Left colon (tissue), 2 donors: ENCODE data around the gene RDH8. TPM values are rescaled to one million over a fixed set of nuclear protein-coding genes. Genes with fewer than 3 reads are reported as not detected.

Experiments used
- microRNA-seq, 2 donors: library from miRNA; unstranded; fragments of <30 nt; microRNA quantifications; one replicate each; pipeline versions ENCODE4 v1.1.0 to v1.2.0, GENCODE V29; 2020
- total RNA-seq, 2 donors: library from RNA; stranded (reverse); fragmentation: NEBNext Ultra II Directional; extraction: Animal tissue kit (Norgen Biotek cat#: 25700); gene quantifications; one replicate each; pipeline ENCODE4 v1.2.1, GENCODE V29; 2021
- donor health status: DM: no; HTN: no; CAD: no.
- donor health status: DM: yes; HTN: yes; CAD: no.

The RDH8 gene
- total RNA-seq, 2 donors from 2014 or later, result not detected

Small RNA genes lying within 50 kb of the gene (microRNA-seq; reads per million reads assigned to microRNA genes)
- gene MIR5589, result 0 to 0.53 reads per million in 2 donors

Other genes starting within 250 kb of the RDH8 start
- 10 to 100 TPM; 10.2 to 11.9 TPM for gene ZNF846, start 244.7 kb upstream of the RDH8 start, total RNA-seq
- gene FBXL12, start 194.4 kb upstream of the RDH8 start, total RNA-seq, result 10 to 100 TPM; 26.5 to 31.1 TPM
- gene UBL5, start 185.6 kb upstream of the RDH8 start, total RNA-seq, result 100 to 1,000 TPM; 280 to 315 TPM
- 10 to 100 TPM; 44.3 to 48.2 TPM for gene PIN1, start 178.2 kb upstream of the RDH8 start, total RNA-seq
- gene OLFM2, start 77.0 kb upstream of the RDH8 start, total RNA-seq, result 1 to 10 TPM; 1.6 to 1.9 TPM
- 1 to 10 TPM; 2.9 to 4.0 TPM for gene COL5A3, start 3.0 kb upstream of the RDH8 start, total RNA-seq
- 10 to 100 TPM; 18.3 to 27.9 TPM for gene SHFL, start 72.8 kb downstream of the RDH8 start, total RNA-seq
- gene ANGPTL6, start 89.2 kb downstream of the RDH8 start, total RNA-seq, result under 1 TPM; 0.24 to 0.31 TPM
- gene PPAN, start 92.9 kb downstream of the RDH8 start, total RNA-seq, result 10 to 100 TPM; 26.4 to 34.0 TPM
- 10 to 100 TPM; 10.1 to 12.9 TPM for gene P2RY11, start 98.2 kb downstream of the RDH8 start, total RNA-seq
- 100 to 1,000 TPM; 137 to 142 TPM for gene EIF3G, start 106.4 kb downstream of the RDH8 start, total RNA-seq
- gene DNMT1, start 181.5 kb downstream of the RDH8 start, total RNA-seq, result 10 to 100 TPM; 31.6 to 48.7 TPM
- gene S1PR2, start 217.8 kb downstream of the RDH8 start, total RNA-seq, result 1 to 10 TPM; 2.3 to 5.2 TPM
- gene MRPL4, start 238.7 kb downstream of the RDH8 start, total RNA-seq, result 10 to 100 TPM; 43.5 to 61.9 TPM